Measurements from ENCODE around the gene CD84.

DNA sequence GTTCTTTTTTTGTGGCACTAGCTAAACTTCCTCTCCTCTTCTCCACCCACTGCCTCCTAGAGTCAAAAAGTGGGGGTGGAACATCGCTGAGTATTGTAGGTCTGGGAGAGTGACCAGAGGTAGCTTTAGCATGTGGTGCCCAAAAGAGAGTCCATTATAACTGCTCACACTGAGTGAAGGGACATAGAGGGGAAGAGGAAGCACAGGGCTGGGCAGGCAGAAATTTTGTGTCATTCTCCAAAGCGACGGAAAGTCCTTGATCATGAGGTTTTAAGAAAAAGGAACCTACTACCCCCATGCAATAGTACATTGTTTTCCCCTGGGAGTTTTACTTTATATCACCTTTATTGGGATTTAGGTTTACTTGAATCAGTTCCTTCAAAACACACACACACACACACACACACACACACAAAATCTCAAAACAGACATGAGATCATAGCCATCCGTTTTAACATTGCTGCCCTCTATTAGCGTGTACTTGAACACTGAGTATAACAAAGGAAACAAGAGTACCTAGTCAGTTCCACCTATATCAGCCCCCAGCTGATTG, 4.1 kb downstream of the CD84 start:
- TF ChIP-seq, protein P1, sequence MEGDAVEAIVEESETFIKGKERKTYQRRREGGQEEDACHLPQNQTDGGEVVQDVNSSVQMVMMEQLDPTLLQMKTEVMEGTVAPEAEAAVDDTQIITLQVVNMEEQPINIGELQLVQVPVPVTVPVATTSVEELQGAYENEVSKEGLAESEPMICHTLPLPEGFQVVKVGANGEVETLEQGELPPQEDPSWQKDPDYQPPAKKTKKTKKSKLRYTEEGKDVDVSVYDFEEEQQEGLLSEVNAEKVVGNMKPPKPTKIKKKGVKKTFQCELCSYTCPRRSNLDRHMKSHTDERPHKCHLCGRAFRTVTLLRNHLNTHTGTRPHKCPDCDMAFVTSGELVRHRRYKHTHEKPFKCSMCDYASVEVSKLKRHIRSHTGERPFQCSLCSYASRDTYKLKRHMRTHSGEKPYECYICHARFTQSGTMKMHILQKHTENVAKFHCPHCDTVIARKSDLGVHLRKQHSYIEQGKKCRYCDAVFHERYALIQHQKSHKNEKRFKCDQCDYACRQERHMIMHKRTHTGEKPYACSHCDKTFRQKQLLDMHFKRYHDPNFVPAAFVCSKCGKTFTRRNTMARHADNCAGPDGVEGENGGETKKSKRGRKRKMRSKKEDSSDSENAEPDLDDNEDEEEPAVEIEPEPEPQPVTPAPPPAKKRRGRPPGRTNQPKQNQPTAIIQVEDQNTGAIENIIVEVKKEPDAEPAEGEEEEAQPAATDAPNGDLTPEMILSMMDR (IDR thresholded peaks at IDR 0.05), result no peak
- TF ChIP-seq POLR2A (IDR thresholded peaks at IDR 0.05), result no peak
